C4-2B (cell line): ENCODE results near the gene NUDT12.

Source experiments
- H3K27ac ChIP-seq: fragments of 450-650 bp; 2 replicates; pipeline ENCODE4 v1.5.1; 2017
- ZFX ChIP-seq: fragments of 450-650 bp; IDR thresholded peaks from 2 replicates; pipeline ENCODE4 v1.6.1; 2017
- TF ChIP-seq, protein P1 (sequence below): fragments of 450-650 bp; conservative IDR thresholded peaks from 2 replicates; pipeline ENCODE4 v1.5.1; 2017; ENCODE audit warnings: mild to moderate bottlenecking

NUDT12 gene

GRCh38 chr5:103505581-103506305 lies 56.8 kb downstream of the NUDT12 start:
- no peak overlapping the region for H3K27ac ChIP-seq
- TF ChIP-seq ZFX, result no peak
- TF ChIP-seq, protein P1, sequence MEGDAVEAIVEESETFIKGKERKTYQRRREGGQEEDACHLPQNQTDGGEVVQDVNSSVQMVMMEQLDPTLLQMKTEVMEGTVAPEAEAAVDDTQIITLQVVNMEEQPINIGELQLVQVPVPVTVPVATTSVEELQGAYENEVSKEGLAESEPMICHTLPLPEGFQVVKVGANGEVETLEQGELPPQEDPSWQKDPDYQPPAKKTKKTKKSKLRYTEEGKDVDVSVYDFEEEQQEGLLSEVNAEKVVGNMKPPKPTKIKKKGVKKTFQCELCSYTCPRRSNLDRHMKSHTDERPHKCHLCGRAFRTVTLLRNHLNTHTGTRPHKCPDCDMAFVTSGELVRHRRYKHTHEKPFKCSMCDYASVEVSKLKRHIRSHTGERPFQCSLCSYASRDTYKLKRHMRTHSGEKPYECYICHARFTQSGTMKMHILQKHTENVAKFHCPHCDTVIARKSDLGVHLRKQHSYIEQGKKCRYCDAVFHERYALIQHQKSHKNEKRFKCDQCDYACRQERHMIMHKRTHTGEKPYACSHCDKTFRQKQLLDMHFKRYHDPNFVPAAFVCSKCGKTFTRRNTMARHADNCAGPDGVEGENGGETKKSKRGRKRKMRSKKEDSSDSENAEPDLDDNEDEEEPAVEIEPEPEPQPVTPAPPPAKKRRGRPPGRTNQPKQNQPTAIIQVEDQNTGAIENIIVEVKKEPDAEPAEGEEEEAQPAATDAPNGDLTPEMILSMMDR, result no peak

- H3K27ac ChIP-seq, result no peak overlapping the region
- TF ChIP-seq, protein P1, result no peak
- TF ChIP-seq ZFX, result no peak
These were observed 59.5 kb downstream of the NUDT12 start for GRCh38 chr5:103503066-103503465.

DNA sequence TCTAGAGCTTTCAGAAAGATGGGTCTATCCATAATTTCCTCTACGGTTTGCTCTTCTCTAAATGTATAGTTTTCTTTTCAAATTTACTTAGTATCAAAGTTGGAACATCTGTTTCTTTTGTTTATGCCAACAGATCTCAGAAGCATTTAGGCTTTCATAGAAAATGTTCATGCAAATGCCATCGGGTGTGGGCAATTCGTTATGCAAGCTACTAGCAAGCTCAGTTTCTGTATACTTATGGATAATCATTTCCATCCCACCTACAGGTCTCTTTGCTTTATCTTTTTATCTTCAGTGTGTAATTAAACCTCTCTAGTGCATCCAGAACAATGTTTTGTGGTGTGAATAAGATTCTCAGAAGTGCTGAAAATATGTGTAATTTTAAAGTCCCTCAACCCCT lies 59.9 kb downstream of the NUDT12 start:
- no peak overlapping the region for H3K27ac ChIP-seq
- TF ChIP-seq, protein P1, result no peak
- TF ChIP-seq ZFX, result no peak
